ENCODE data around the gene RAD21L1.

The RAD21L1 gene

DNA sequence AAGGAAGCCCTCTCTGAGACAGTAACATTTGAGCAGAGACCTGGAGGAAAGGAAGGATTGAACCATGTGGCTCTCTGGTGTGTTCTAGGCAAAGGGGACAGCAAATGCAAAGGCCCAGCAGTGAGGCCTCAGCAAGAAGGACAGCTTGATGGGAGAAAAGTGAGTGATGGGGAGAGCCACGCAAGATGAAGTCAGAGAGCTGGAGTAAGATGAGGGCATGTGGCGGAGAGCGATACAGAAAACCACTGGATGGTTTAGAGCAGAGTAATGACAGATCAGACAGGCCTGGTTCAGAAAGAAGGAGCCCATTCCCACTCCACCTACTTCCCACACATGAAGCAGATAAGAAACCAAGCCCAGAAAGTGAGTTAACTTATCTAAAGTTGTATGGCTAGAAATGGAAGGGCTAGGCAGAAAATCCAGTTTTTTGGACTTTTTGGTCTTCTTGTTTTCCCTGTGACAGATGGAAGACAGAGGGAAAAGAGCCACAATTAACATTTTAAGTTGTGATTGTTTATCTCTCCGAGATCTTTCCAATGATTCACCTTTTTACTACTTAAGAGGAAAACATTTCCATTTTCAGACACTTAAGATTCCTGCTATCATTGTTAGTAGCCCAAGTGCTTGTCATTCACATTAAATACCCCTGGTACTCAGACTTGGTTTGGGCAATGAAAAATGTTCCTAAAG, 39.5 kb downstream of the RAD21L1 start:
- TF ChIP-seq, protein P1, sequence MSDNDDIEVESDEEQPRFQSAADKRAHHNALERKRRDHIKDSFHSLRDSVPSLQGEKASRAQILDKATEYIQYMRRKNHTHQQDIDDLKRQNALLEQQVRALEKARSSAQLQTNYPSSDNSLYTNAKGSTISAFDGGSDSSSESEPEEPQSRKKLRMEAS (IDR thresholded peaks at IDR 0.05) = no peak
- TF ChIP-seq NFIC (IDR thresholded peaks at IDR 0.05) (no peak), EGR1 (IDR thresholded peaks at IDR 0.05) (no peak), CREB1 (IDR thresholded peaks at IDR 0.05; ENCODE audit: low read depth) (no peak), YY1 (IDR thresholded peaks at IDR 0.05; ENCODE audit: low read depth) (no peak), ZBTB7A (IDR thresholded peaks at IDR 0.05; ENCODE audit: low read depth) (no peak), TCF12 (IDR thresholded peaks at IDR 0.05; ENCODE audit: low read depth) (no peak), TAF1 (IDR thresholded peaks at IDR 0.05; ENCODE audit: low read depth) (no peak)
- TF ChIP-seq, protein P2, sequence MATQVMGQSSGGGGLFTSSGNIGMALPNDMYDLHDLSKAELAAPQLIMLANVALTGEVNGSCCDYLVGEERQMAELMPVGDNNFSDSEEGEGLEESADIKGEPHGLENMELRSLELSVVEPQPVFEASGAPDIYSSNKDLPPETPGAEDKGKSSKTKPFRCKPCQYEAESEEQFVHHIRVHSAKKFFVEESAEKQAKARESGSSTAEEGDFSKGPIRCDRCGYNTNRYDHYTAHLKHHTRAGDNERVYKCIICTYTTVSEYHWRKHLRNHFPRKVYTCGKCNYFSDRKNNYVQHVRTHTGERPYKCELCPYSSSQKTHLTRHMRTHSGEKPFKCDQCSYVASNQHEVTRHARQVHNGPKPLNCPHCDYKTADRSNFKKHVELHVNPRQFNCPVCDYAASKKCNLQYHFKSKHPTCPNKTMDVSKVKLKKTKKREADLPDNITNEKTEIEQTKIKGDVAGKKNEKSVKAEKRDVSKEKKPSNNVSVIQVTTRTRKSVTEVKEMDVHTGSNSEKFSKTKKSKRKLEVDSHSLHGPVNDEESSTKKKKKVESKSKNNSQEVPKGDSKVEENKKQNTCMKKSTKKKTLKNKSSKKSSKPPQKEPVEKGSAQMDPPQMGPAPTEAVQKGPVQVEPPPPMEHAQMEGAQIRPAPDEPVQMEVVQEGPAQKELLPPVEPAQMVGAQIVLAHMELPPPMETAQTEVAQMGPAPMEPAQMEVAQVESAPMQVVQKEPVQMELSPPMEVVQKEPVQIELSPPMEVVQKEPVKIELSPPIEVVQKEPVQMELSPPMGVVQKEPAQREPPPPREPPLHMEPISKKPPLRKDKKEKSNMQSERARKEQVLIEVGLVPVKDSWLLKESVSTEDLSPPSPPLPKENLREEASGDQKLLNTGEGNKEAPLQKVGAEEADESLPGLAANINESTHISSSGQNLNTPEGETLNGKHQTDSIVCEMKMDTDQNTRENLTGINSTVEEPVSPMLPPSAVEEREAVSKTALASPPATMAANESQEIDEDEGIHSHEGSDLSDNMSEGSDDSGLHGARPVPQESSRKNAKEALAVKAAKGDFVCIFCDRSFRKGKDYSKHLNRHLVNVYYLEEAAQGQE (IDR thresholded peaks at IDR 0.05; ENCODE audit: low read depth) = no peak
- TF ChIP-seq, protein P3, sequence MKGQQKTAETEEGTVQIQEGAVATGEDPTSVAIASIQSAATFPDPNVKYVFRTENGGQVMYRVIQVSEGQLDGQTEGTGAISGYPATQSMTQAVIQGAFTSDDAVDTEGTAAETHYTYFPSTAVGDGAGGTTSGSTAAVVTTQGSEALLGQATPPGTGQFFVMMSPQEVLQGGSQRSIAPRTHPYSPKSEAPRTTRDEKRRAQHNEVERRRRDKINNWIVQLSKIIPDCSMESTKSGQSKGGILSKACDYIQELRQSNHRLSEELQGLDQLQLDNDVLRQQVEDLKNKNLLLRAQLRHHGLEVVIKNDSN (IDR thresholded peaks at IDR 0.05) = no peak

DNA sequence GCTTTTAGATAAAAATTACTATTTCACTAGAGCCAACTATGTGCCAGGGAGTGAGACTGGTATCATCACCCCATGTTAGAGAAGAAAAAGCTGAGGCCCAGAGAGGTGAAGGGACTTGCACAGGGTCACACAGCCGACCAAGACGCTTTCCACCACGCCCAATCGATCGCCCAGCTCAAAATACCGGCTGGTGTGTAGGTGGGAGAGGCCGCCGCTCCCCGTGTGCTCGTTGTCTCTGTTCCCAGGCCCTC, 40.0 kb downstream of the RAD21L1 start:
- TF ChIP-seq, protein P2 (IDR thresholded peaks at IDR 0.05; ENCODE audit: low read depth) = no peak
- TF ChIP-seq RAD21 (IDR thresholded peaks at IDR 0.05; ENCODE audit: low read depth) (no peak), TCF12 (IDR thresholded peaks at IDR 0.05; ENCODE audit: low read depth) (no peak), NFIC (IDR thresholded peaks at IDR 0.05) (no peak), TAF1 (IDR thresholded peaks at IDR 0.05; ENCODE audit: low read depth) (no peak)

DNA sequence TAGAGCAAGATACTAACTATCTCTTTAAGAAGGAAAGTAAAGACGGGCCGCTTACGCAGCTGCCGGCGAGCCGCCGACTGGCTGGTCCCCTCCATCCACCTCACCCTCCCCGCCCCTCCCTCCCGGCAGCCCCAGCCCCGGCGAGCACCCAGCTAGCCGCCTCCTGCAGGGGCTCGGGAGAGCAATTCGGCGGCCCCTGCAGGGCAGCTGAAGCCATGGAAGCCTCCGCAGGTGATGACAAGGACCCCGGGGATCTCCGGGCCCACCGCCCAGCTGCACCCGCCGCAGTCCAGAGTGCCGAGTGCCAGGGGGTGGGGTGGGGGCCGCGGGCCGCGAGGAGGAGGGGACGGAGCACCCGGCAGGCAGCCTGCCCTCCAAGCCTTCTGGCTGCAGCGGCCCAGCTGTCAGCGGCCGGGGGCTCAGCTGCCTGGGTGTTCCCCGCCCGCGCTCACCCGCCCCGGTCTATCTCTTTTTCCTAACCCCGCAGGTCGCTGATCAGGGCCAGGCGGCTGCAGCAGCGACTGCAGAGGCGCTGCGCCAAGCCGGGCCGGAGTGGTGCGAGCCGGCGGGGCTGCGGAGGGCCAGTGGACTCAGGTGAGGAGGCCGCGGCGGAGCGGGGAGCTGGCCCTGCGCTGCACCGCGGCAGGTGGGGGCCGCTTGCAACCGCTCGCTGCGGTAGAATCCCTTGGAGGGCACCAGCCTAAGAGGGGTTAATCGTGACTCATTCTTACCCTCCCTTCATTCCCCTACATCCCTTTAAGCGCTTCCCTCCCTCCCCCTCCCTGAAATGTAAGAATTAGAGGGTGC, 40.5 kb downstream of the RAD21L1 start, which contains the start of gene SNPH:
SNPH (plus strand) TSS at position 128 of the 807 bp plus-strand sequence. CDS start 29,946 bp downstream, outside the sequence.
- TF ChIP-seq, protein P1 (IDR thresholded peaks at IDR 0.05) = peak; percentile 46; the same call in 1 of the 2 replicates
- no peak for TF ChIP-seq CREB1 (IDR thresholded peaks at IDR 0.05; ENCODE audit: low read depth)

DNA sequence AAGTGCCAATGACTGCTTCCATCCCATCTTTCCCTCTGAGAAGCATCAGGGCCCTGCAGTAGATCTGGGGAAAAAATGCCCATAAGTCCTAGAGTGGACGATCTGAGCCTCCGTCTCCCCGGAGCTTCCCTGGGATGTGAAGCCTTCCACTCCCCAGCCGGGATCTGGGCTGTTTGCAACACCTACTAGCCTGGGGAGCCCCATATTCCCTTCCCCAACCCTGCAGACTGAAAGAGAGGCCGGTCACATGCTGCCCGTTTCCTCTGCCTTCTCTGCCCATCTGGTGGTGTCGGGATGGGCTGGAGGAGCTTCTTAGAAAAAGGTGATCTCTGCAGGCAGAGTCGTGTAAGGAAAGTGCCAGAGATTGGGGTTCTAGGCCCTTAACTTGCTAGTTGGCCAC, 41.3 kb downstream of the RAD21L1 start:
- TF ChIP-seq, protein P3 (IDR thresholded peaks at IDR 0.05) = no peak
- TF ChIP-seq, protein P2 (IDR thresholded peaks at IDR 0.05; ENCODE audit: low read depth) = no peak
- no peak for TF ChIP-seq TAF1 (IDR thresholded peaks at IDR 0.05; ENCODE audit: low read depth)
- no peak for TF ChIP-seq TEAD4 (IDR thresholded peaks at IDR 0.05)
- no peak for TF ChIP-seq NFIC (IDR thresholded peaks at IDR 0.05)
- no peak for TF ChIP-seq EGR1 (IDR thresholded peaks at IDR 0.05)
- TF ChIP-seq FOXM1 (IDR thresholded peaks at IDR 0.05; ENCODE audit: borderline replicate concordance, low read depth) = no peak
- no peak for TF ChIP-seq ZBTB7A (IDR thresholded peaks at IDR 0.05; ENCODE audit: low read depth)

DNA sequence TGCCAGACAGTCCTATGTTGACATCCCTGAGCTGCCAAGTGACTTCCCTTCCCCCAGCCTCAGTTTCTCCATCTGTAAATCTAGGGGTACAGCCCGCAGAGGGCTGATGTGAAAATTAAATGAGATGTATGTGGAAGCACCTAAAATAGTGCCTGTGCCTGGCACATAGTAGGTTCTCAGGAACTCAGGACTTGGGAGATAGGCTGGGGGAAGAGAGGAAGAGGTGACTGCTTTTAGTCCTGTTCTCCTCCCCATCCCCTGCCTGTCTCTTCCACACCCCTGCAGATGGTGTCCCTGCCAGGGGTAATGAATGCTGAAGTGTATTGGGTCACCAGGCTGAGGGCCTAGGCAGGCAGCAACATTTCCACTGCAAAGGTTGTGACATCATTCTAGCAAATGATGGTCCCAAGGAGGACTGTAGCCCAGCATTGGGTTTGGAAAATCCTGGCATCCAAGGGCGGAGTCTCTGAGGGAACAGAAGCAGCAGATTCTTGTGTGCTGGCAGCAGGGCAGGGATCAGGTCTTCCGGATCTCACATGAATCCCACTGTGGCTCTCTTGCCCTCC, 42.0 kb downstream of the RAD21L1 start:
- no peak for TF ChIP-seq CREB1 (IDR thresholded peaks at IDR 0.05; ENCODE audit: low read depth)

Data from Ishikawa (cell line).